Neural cell (in vitro differentiated cells): ENCODE results near the gene SETD2. TPM values are rescaled to one million over a fixed set of nuclear protein-coding genes. Genes with fewer than 3 reads are reported as not detected.
"Not testable (repeated sequence)": the region's sequence is repeated elsewhere in the genome, so short reads cannot be mapped to it uniquely, and the experiment has no call there.

Experiments used
- H2AFZ ChIP-seq: fragments of 200-600, 300-800 bp; sonication (generic), shearing (Covaris generic); 2 replicates; pipeline ENCODE4 v1.6.0; 2014; ENCODE audit warnings: low read depth, mild to moderate bottlenecking, antibody characterized with exemption, low read length, moderate library complexity
- H3F3A ChIP-seq: fragments of 200-600 bp; shearing (Covaris generic); 2 replicates; pipeline ENCODE4 v1.6.1; 2016; ENCODE audit warnings: mild to moderate bottlenecking, moderate library complexity, mixed read lengths, antibody characterized with exemption, low read length; ENCODE audit not compliant: insufficient read depth, poor library complexity, severe bottlenecking
- H3K27ac ChIP-seq: fragments of 200-600, 300-800 bp; sonication (generic), shearing (Covaris generic); 2 replicates; pipeline ENCODE4 v1.5.1; 2014; ENCODE audit warnings: mild to moderate bottlenecking, low read length, moderate library complexity
- H3K27me3 ChIP-seq: fragments of 300-800, 200-600 bp; sonication (generic), shearing (Covaris generic); 2 replicates; pipeline ENCODE4 v1.6.0; 2014; ENCODE audit warnings: mild to moderate bottlenecking, low read depth, low read length, moderate library complexity; ENCODE audit not compliant: insufficient read depth
- H3K36me3 ChIP-seq: fragments of 300-800, 200-600 bp; sonication (generic), shearing (Covaris generic); 2 replicates; pipeline ENCODE4 v1.5.1; 2014; ENCODE audit warnings: mild to moderate bottlenecking, antibody characterized with exemption, low read length, moderate library complexity; ENCODE audit not compliant: insufficient read depth
- H3K4me2 ChIP-seq: fragments of 300-800, 200-600 bp; sonication (generic), shearing (Covaris generic); 2 replicates; pipeline ENCODE4 v1.6.0; 2014; ENCODE audit warnings: mild to moderate bottlenecking, low read length
- H3K4me3 ChIP-seq: fragments of 300-800, 200-600 bp; sonication (generic), shearing (Covaris generic); 2 replicates; pipeline ENCODE4 v1.5.1; 2014; ENCODE audit warnings: mild to moderate bottlenecking, low read length, moderate library complexity
- H3K79me2 ChIP-seq: fragments of 200-600 bp; shearing (Covaris generic); replicated peaks from 2 replicates; pipeline ENCODE4 v1.6.0; 2014; ENCODE audit warnings: mild to moderate bottlenecking, low read length, moderate library complexity; ENCODE audit not compliant: insufficient read depth
- H3K9ac ChIP-seq: fragments of 300-800, 200-600 bp; sonication (generic), shearing (Covaris generic); 2 replicates; pipeline ENCODE4 v1.6.1; 2016; ENCODE audit warnings: mild to moderate bottlenecking, low read length, mixed read lengths
- H3K9me2 ChIP-seq: fragments of 200-600 bp; shearing (Covaris generic); 2 replicates; pipeline ENCODE4 v1.6.1; 2016; ENCODE audit warnings: mild to moderate bottlenecking, low read length, mixed read lengths; ENCODE audit not compliant: insufficient read depth
- H3K9me3 ChIP-seq: fragments of 200-600, 300-800 bp; sonication (generic), shearing (Covaris generic); 2 replicates; pipeline ENCODE4 v1.6.1; 2016; ENCODE audit warnings: mild to moderate bottlenecking, mixed run types, low read length, moderate library complexity, mixed read lengths
- H4K20me1 ChIP-seq: fragments of 200-600 bp; shearing (Covaris generic); 2 replicates; pipeline ENCODE4 v1.6.1; 2016; ENCODE audit warnings: mild to moderate bottlenecking, mixed run types; ENCODE audit not compliant: insufficient read depth
- CTCF ChIP-seq: fragments of 450-650 bp; IDR thresholded peaks from 2 replicates; pipeline ENCODE4 v1.5.1; 2014; ENCODE audit warnings: antibody characterized with exemption, mild to moderate bottlenecking, moderate library complexity; ENCODE audit not compliant: poor library complexity, severe bottlenecking
- EP300 ChIP-seq: fragments of 450-650 bp; conservative IDR thresholded peaks from 2 replicates; pipeline ENCODE4 v1.6.1; 2014; ENCODE audit warnings: antibody characterized with exemption, mild to moderate bottlenecking, moderate library complexity; ENCODE audit not compliant: poor library complexity, severe bottlenecking
- EZH2 ChIP-seq: fragments of 200-600, 300-800 bp; shearing (Covaris generic), sonication (generic); IDR thresholded peaks from 2 replicates; pipeline ENCODE4 v1.6.1; 2014; ENCODE audit warnings: antibody characterized with exemption, low read length, borderline replicate concordance, mild to moderate bottlenecking; ENCODE audit not compliant: insufficient read depth, poor library complexity, severe bottlenecking
- MXI1 ChIP-seq: fragments of 450-650 bp; conservative IDR thresholded peaks from 2 replicates; pipeline ENCODE4 v1.6.1; 2014; ENCODE audit warnings: antibody characterized with exemption, mild to moderate bottlenecking; ENCODE audit not compliant: poor library complexity, severe bottlenecking
- POLR2AphosphoS5 ChIP-seq: IDR thresholded peaks from 2 replicates; pipeline ENCODE4 v1.6.1; 2012
- RAD21 ChIP-seq: fragments of 450-650 bp; conservative IDR thresholded peaks from 2 replicates; pipeline ENCODE4 v1.6.1; 2014; ENCODE audit warnings: antibody characterized with exemption, mild to moderate bottlenecking, moderate library complexity
- REST ChIP-seq: IDR thresholded peaks from 2 replicates; pipeline ENCODE4 v1.6.1; 2012; ENCODE audit warnings: borderline replicate concordance
- SMC3 ChIP-seq: fragments of 450-650 bp; conservative IDR thresholded peaks from 2 replicates; pipeline ENCODE4 v1.6.1; 2014; ENCODE audit warnings: antibody characterized with exemption, mild to moderate bottlenecking, moderate library complexity; ENCODE audit not compliant: poor library complexity
- TAF1 ChIP-seq: IDR thresholded peaks from 2 replicates; pipeline ENCODE4 v1.6.1; 2012; ENCODE audit warnings: low read depth
- polyA plus RNA-seq: library from polyadenylated mRNA; depleted of rRNA; stranded (reverse); fragments of >200 nt; gene quantifications from 2 replicates; pipeline ENCODE4 v1.2.3, GENCODE V29; 2014

SETD2 gene
- polyA plus RNA-seq, 1 donor from 2014 or later, result 18.4 TPM

DNA sequence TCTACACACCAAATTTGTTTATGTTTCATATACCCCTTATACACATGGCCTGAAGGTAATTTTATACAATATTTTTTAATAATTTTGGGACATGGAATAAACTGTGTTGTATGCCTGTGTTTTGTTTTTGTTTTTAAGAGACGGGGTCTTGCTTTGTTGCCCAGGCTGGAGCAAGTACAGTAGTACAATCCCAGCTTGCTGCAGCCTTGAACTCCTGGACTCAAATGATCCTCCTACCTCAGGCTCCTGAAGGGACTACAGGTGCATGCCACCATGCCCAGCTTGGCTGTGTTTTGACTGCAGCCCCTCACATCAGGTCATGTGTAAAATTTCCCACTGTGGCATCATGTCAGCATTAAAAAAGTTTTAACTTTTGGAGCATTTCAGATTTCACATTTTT lies 18.6 kb downstream of the SETD2 start:
- Histone ChIP-seq H3K27ac (no peak overlapping the region), H3K36me3 (no peaks in the 10 kb centered on the region), H3K9ac (no peak overlapping the region), H3K9me2 (no peaks in the 10 kb centered on the region), H3K4me2 (no peak overlapping the region), H3K27me3 (no peaks in the 10 kb centered on the region), H2AFZ (no peak overlapping the region), H3K79me2 (peaks cover 64% of the 10 kb centered on the region), H4K20me1 (no peaks in the 10 kb centered on the region), H3K4me3 (no peak overlapping the region), H3K9me3 (no peaks in the 10 kb centered on the region), H3F3A (no peaks in the 10 kb centered on the region)
- TF ChIP-seq EP300, result no peak
- TF ChIP-seq POLR2AphosphoS5, result no peak
- TF ChIP-seq EZH2, result no peak
- TF ChIP-seq TAF1, result no peak
- TF ChIP-seq MXI1, result no peak
- TF ChIP-seq REST, result no peak
- TF ChIP-seq SMC3, result no peak
- no peak for TF ChIP-seq CTCF
- no peak for TF ChIP-seq RAD21

DNA sequence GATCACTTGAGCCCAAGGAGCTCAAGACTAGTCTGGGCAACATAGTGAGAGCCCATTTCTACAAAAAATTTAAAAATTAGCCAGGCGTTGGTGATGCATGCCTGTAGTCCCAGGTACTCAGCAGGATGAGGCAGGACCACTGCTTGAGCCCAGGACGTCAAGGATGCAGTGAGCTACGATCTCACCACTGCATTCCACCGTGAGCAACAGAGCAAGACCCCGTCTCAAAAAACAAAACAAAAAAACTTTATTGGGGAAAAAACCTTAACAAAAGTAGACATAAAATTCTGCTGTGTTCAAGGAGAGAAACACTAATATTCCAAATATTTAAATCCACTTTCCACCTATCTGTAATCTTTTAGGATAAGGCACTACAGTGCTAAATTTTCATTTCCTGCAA lies 20.8 kb downstream of the SETD2 start:
- H3K27ac ChIP-seq, result no peak overlapping the region
- H3K4me2 ChIP-seq, result no peak overlapping the region
- no peaks in the 10 kb centered on the region for H3K36me3 ChIP-seq
- no peak overlapping the region for H3K9ac ChIP-seq
- TF ChIP-seq SMC3, result no peak
- no peaks in the 10 kb centered on the region for H3K9me2 ChIP-seq
- peaks cover 63% of the 10 kb centered on the region for H3K79me2 ChIP-seq
- H3K4me3 ChIP-seq, result no peak overlapping the region
- no peak overlapping the region for H2AFZ ChIP-seq
- no peaks in the 10 kb centered on the region for H3F3A ChIP-seq
- H3K27me3 ChIP-seq, result no peaks in the 10 kb centered on the region
- no peaks in the 10 kb centered on the region for H4K20me1 ChIP-seq
- H3K9me3 ChIP-seq, result no peaks in the 10 kb centered on the region

DNA sequence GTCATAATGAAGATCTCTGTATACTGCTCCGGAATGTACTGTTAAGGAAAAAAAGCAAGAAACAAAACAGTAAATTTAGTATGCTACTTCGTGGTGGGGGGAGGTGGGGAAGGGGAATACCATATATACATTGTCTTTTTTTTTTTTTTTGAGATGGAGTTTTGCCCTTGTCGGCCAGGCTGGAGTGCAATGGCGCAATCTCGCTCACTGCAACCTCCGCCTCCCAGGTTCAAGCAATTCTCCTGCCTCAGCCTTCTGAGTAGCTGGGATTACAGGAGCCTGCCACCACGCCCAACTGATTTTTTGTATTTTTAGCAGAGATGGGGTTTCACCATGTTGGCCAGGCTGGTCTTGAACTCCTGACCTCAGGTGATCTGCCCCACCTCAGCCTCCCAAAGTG lies 21.4 kb downstream of the SETD2 start:
- H3K9me2 ChIP-seq, H3K27ac ChIP-seq, H3K9me3 ChIP-seq, H3K27me3 ChIP-seq, H3F3A ChIP-seq, H3K36me3 ChIP-seq, H3K4me2 ChIP-seq, H3K4me3 ChIP-seq, H4K20me1 ChIP-seq, H2AFZ ChIP-seq, H3K9ac ChIP-seq: not testable (repeated sequence)
- peaks cover 61% of the 10 kb centered on the region for H3K79me2 ChIP-seq

DNA sequence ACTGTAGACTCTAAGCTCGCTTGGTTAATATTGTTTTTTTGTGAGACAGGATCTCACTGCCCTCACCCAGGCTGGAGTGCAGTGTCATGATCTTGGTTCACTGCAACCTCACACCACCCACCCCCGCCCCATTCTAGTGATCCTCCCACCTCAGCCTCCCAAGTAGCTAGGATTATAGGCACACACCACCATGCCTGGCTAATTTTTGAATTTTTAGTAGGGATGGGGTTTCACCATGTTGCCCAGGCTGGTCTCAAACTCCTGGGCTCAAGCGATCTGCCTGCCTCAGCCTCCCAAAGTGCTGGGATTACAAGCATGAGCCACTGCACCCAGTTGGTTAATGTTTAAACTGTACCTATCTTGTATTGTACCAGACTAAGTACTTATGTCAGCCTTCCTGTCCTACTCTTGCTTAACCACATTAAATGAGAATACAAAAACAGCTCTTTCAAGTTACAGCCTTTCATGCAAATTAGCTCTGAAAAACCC lies 22.9 kb downstream of the SETD2 start:
- not testable (repeated sequence) for H3K9me3 ChIP-seq, H3K9me2 ChIP-seq, H3K36me3 ChIP-seq, H3K4me2 ChIP-seq, H3K27me3 ChIP-seq, H3K4me3 ChIP-seq, H4K20me1 ChIP-seq, H3K27ac ChIP-seq, H2AFZ ChIP-seq, H3F3A ChIP-seq, H3K9ac ChIP-seq
- peaks cover 60% of the 10 kb centered on the region for H3K79me2 ChIP-seq

GRCh38 chr3:47140553-47140952 lies 23.4 kb downstream of the SETD2 start:
- H3K4me2 ChIP-seq, H3K27me3 ChIP-seq, H3K36me3 ChIP-seq, H3F3A ChIP-seq, H4K20me1 ChIP-seq, H3K4me3 ChIP-seq, H3K9me3 ChIP-seq, H3K27ac ChIP-seq, H3K9me2 ChIP-seq, H2AFZ ChIP-seq, H3K9ac ChIP-seq: not testable (repeated sequence)
- H3K79me2 ChIP-seq, result peaks cover 62% of the 10 kb centered on the region
